Measurements from ENCODE around the gene DLK2. TPM values are rescaled to one million over a fixed set of nuclear protein-coding genes. Genes with fewer than 3 reads are reported as not detected.

The DLK2 gene
- total and polyA plus RNA-seq, 2 donors from 2014 or later = 0.50 TPM; not detected in 1

DNA sequence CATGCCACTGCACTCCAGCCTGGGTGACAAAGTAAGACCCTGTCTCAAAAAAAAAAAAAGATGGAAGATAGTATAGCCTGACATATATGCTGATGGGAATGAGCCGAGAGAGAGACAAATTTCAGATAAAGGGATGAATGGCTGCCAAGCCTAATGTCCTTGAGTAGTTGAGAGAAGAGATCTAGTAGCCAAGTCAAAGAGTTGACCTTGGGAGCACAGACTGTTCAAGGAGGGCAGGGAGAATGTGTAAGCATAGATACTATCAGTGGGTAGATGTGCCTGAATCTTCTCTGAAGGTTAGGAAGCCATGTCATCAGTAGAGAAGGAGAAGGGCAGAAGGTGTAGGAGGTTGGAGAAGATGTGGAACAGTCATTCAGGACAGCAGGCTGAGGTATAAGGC is 48.1 kb downstream of the DLK2 start:
- Histone ChIP-seq H3K36me3 (ENCODE audit: control insufficient read depth in 2 of 3, insufficient read depth in 3 of 3, low read length in 3 of 3) (no peaks in the 10 kb centered on the region), H3K9ac (ENCODE audit: low read length in 3 of 3) (no peak overlapping the region), H3K9me3 (ENCODE audit: control insufficient read depth in 2 of 3, insufficient read depth in 1 of 3, low read length in 3 of 3) (no peaks in the 10 kb centered on the region), H3K27ac (ENCODE audit: low read depth in 2 of 2, low read length in 2 of 2) (no peak overlapping the region), H3K4me1 (ENCODE audit: control insufficient read depth in 2 of 3, insufficient read depth in 2 of 3, low read depth in 1 of 3, low read length in 3 of 3) (no peaks in the 10 kb centered on the region), H3K27me3 (ENCODE audit: control insufficient read depth, insufficient read depth, low read length) (no peaks in the 10 kb centered on the region), H3K4me3 (ENCODE audit: low read length in 3 of 3) (no peak overlapping the region)
- DNase-seq (no peak), FAIRE-seq (no peak)
- intact Hi-C loops (cut with DNase I) = no loop called here
- TF ChIP-seq, protein P1, sequence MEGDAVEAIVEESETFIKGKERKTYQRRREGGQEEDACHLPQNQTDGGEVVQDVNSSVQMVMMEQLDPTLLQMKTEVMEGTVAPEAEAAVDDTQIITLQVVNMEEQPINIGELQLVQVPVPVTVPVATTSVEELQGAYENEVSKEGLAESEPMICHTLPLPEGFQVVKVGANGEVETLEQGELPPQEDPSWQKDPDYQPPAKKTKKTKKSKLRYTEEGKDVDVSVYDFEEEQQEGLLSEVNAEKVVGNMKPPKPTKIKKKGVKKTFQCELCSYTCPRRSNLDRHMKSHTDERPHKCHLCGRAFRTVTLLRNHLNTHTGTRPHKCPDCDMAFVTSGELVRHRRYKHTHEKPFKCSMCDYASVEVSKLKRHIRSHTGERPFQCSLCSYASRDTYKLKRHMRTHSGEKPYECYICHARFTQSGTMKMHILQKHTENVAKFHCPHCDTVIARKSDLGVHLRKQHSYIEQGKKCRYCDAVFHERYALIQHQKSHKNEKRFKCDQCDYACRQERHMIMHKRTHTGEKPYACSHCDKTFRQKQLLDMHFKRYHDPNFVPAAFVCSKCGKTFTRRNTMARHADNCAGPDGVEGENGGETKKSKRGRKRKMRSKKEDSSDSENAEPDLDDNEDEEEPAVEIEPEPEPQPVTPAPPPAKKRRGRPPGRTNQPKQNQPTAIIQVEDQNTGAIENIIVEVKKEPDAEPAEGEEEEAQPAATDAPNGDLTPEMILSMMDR (IDR thresholded peaks at IDR 0.05; ENCODE audit: borderline replicate concordance, extremely low read depth, insufficient read depth) = no peak

DNA sequence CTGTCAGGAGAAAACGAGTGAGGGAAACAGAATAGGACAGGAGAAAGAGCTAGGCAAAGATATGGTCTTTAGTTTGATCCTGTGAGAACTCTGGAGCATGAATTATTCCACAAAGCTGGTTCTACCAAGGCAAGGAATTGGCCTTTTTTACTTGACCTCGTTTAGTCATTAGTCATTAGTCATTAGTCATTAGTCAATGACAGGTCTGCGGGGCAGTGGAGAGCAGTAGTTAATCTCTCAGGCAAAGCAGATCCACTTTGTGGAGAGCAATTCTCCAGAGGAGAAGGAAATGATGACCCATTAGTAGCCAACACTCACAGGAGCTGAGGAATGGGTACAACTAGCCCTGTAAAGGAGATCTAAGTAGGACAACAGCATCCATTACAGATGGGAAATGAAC is 50.0 kb downstream of the DLK2 start:
- H3K9ac ChIP-seq (ENCODE audit: low read length in 3 of 3) = no peak overlapping the region
- TF ChIP-seq, protein P1 (IDR thresholded peaks at IDR 0.05; ENCODE audit: borderline replicate concordance, extremely low read depth, insufficient read depth) = no peak
- H3K4me1 ChIP-seq (ENCODE audit: control insufficient read depth in 2 of 3, insufficient read depth in 2 of 3, low read depth in 1 of 3, low read length in 3 of 3) = no peaks in the 10 kb centered on the region
- H3K4me3 ChIP-seq (ENCODE audit: low read length in 3 of 3) = no peak overlapping the region
- no peak for DNase-seq
- no peak overlapping the region for H3K27ac ChIP-seq (ENCODE audit: low read depth in 2 of 2, low read length in 2 of 2)
- no peaks in the 10 kb centered on the region for H3K9me3 ChIP-seq (ENCODE audit: control insufficient read depth in 2 of 3, insufficient read depth in 1 of 3, low read length in 3 of 3)
- no peaks in the 10 kb centered on the region for H3K36me3 ChIP-seq (ENCODE audit: control insufficient read depth in 2 of 3, insufficient read depth in 3 of 3, low read length in 3 of 3)
- no peaks in the 10 kb centered on the region for H3K27me3 ChIP-seq (ENCODE audit: control insufficient read depth, insufficient read depth, low read length)
- FAIRE-seq = no peak
- intact Hi-C loops (cut with DNase I) = no loop called here

DNA sequence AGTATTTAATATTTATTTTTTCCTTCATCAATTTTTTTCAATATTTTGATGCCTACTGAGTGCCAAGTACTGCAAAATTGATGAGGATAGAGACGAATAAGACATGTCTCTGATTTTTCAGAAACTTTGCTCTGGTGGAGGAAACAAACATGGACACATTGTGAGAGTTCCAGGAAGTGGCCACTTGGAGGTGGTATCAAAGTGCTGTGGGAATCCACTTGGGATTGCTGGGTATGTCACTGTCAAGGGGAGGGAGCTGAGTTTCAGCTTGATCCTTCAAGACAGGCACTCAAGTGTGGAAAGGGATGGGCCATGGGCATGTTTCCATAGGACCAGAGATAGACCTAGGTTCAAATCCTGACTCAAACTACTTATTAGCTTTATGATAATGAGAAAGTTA is 52.5 kb downstream of the DLK2 start:
- no peaks in the 10 kb centered on the region for H3K27me3 ChIP-seq (ENCODE audit: control insufficient read depth, insufficient read depth, low read length)
- FAIRE-seq (no peak), DNase-seq (no peak)
- no peaks in the 10 kb centered on the region for H3K36me3 ChIP-seq (ENCODE audit: control insufficient read depth in 2 of 3, insufficient read depth in 3 of 3, low read length in 3 of 3)
- H3K9me3 ChIP-seq (ENCODE audit: control insufficient read depth in 2 of 3, insufficient read depth in 1 of 3, low read length in 3 of 3) = no peaks in the 10 kb centered on the region
- H3K4me3 ChIP-seq (ENCODE audit: low read length in 3 of 3) = no peak overlapping the region
- TF ChIP-seq, protein P1 (IDR thresholded peaks at IDR 0.05; ENCODE audit: borderline replicate concordance, extremely low read depth, insufficient read depth) = no peak
- no peak overlapping the region for H3K27ac ChIP-seq (ENCODE audit: low read depth in 2 of 2, low read length in 2 of 2)
- H3K9ac ChIP-seq (ENCODE audit: low read length in 3 of 3) = no peak overlapping the region
- intact Hi-C loops (cut with DNase I) = no loop called here
- H3K4me1 ChIP-seq (ENCODE audit: control insufficient read depth in 2 of 3, insufficient read depth in 2 of 3, low read depth in 1 of 3, low read length in 3 of 3) = no peaks in the 10 kb centered on the region

DNA sequence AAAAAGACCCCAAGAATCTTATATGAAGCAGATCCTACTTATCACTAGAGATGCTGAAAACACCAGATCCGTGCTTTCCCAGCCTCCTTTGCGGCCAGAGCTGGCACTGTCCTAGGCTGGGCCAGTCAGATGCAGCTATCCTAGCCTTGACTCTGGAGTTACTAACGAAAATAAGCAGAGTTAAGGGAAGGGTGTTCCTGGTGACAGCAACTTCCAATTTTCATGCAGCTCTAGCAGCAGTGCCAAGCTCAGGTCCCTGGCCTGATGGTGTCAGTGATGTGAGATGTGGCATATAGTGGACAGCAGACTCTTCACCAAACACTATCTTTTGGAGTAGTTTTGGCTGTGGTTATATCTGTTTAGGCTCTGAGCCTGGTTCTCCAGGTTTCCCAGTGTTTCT is 53.6 kb downstream of the DLK2 start:
- intact Hi-C loops (cut with DNase I) = no loop called here
- no peak overlapping the region for H3K4me3 ChIP-seq (ENCODE audit: low read length in 3 of 3)
- H3K9ac ChIP-seq (ENCODE audit: low read length in 3 of 3) = no peak overlapping the region
- DNase-seq (no peak), FAIRE-seq (no peak)
- no peak overlapping the region for H3K27ac ChIP-seq (ENCODE audit: low read depth in 2 of 2, low read length in 2 of 2)
- TF ChIP-seq, protein P1 (IDR thresholded peaks at IDR 0.05; ENCODE audit: borderline replicate concordance, extremely low read depth, insufficient read depth) = no peak
- no peaks in the 10 kb centered on the region for H3K4me1 ChIP-seq (ENCODE audit: control insufficient read depth in 2 of 3, insufficient read depth in 2 of 3, low read depth in 1 of 3, low read length in 3 of 3)
- H3K27me3 ChIP-seq (ENCODE audit: control insufficient read depth, insufficient read depth, low read length) = no peaks in the 10 kb centered on the region
- no peaks in the 10 kb centered on the region for H3K9me3 ChIP-seq (ENCODE audit: control insufficient read depth in 2 of 3, insufficient read depth in 1 of 3, low read length in 3 of 3)
- no peaks in the 10 kb centered on the region for H3K36me3 ChIP-seq (ENCODE audit: control insufficient read depth in 2 of 3, insufficient read depth in 3 of 3, low read length in 3 of 3)

Data from kidney (tissue), 14 donors.